Measurements from ENCODE around the gene ZC3H8.
A peak's percentile ranks its signal among the peaks of the same experiment; 100 is the strongest.

The ZC3H8 gene

GRCh38 chr2:112276954-112277353, 22.1 kb upstream of the ZC3H8 start:
- Histone ChIP-seq H3K4me3 (ENCODE audit: low read length in 2 of 2) (peak overlapping the region in 1 of 2 donors; percentile 98), H3K14ac (ENCODE audit: low read length) (no peak overlapping the region), H3K36me3 (replicated peaks in 1 of 2; ENCODE audit: control insufficient read depth in 2 of 2, insufficient read depth in 2 of 2, low read length in 2 of 2) (no peaks in the 10 kb centered on the region), H2BK120ac (ENCODE audit: low read depth, low read length) (no peak overlapping the region), H2BK12ac (ENCODE audit: low read length) (no peak overlapping the region), H2BK5ac (ENCODE audit: low read length) (no peak overlapping the region), H2AFZ (ENCODE audit: low read length) (no peak overlapping the region), H3K4me1 (ENCODE audit: control insufficient read depth in 2 of 2, insufficient read depth in 1 of 2, low read depth in 1 of 2, low read length in 2 of 2) (peaks cover 0 to 6% of the 10 kb centered on the region in 2 donors), H3K27ac (replicated peaks; ENCODE audit: low read length) (no peak overlapping the region), H4K91ac (ENCODE audit: low read depth, low read length, poor library complexity) (no peak overlapping the region), H2BK15ac (ENCODE audit: low read length) (no peak overlapping the region), H2AK5ac (ENCODE audit: low read depth, low read length) (no peak overlapping the region), H4K8ac (ENCODE audit: low read depth, low read length) (no peak overlapping the region), H3K9ac (ENCODE audit: low read depth, low read length, poor library complexity) (no peak overlapping the region), H3K23ac (ENCODE audit: low read depth, low read length, poor library complexity) (no peak overlapping the region), H3K9me3 (replicated peaks in 1 of 2; ENCODE audit: control insufficient read depth in 2 of 2, insufficient read depth in 1 of 2, low read depth in 1 of 2, low read length in 2 of 2) (no peaks in the 10 kb centered on the region), H3K27me3 (ENCODE audit: control insufficient read depth in 3 of 3, insufficient read depth in 3 of 3, low read depth in 1 of 3, low read length in 3 of 3) (no peaks in the 10 kb centered on the region), H3K79me1 (ENCODE audit: low read depth, low read length) (no peaks in the 10 kb centered on the region), H3K18ac (ENCODE audit: low read length) (no peak overlapping the region), H3K4ac (ENCODE audit: low read length) (no peak overlapping the region), H3K4me2 (ENCODE audit: insufficient read depth, low read length, poor library complexity, severe bottlenecking) (no peak overlapping the region)
- no peak for DNase-seq (ENCODE audit: low spot score)
- no CpG with 5 or more reads among the region's 5 CpGs for WGBS, 2 donors (ENCODE audit: extremely low coverage in 2 of 2, insufficient read length in 2 of 2, insufficient replicate concordance in 1 of 2)

GRCh38 chr2:112275887-112276773, 21.3 kb upstream of the ZC3H8 start:
- Histone ChIP-seq H3K14ac (ENCODE audit: low read length) (peak overlapping the region; percentile 100), H3K27me3 (ENCODE audit: control insufficient read depth in 3 of 3, insufficient read depth in 3 of 3, low read depth in 1 of 3, low read length in 3 of 3) (no peaks in the 10 kb centered on the region), H2BK15ac (ENCODE audit: low read length) (peak overlapping the region; percentile 81), H2BK12ac (ENCODE audit: low read length) (no peak overlapping the region), H3K27ac (replicated peaks; ENCODE audit: low read length) (peak overlapping the region; percentile 100), H3K4ac (ENCODE audit: low read length) (peak overlapping the region; percentile 100), H3K4me1 (ENCODE audit: control insufficient read depth in 2 of 2, insufficient read depth in 1 of 2, low read depth in 1 of 2, low read length in 2 of 2) (peaks cover 0 to 6% of the 10 kb centered on the region in 2 donors), H2AFZ (ENCODE audit: low read length) (peak overlapping the region; percentile 92), H2BK120ac (ENCODE audit: low read depth, low read length) (peak overlapping the region; percentile 89), H2BK5ac (ENCODE audit: low read length) (peak overlapping the region; percentile 99), H3K9me3 (replicated peaks in 1 of 2; ENCODE audit: control insufficient read depth in 2 of 2, insufficient read depth in 1 of 2, low read depth in 1 of 2, low read length in 2 of 2) (no peaks in the 10 kb centered on the region), H4K91ac (ENCODE audit: low read depth, low read length, poor library complexity) (no peak overlapping the region), H3K9ac (ENCODE audit: low read depth, low read length, poor library complexity) (peak overlapping the region; percentile 100), H3K4me3 (ENCODE audit: low read length in 2 of 2) (peak overlapping the region; percentile 96 to 98), H3K36me3 (replicated peaks in 1 of 2; ENCODE audit: control insufficient read depth in 2 of 2, insufficient read depth in 2 of 2, low read length in 2 of 2) (no peaks in the 10 kb centered on the region), H3K4me2 (ENCODE audit: insufficient read depth, low read length, poor library complexity, severe bottlenecking) (peak overlapping the region; percentile 86), H3K18ac (ENCODE audit: low read length) (peak overlapping the region; percentile 100), H3K79me1 (ENCODE audit: low read depth, low read length) (no peaks in the 10 kb centered on the region), H2AK5ac (ENCODE audit: low read depth, low read length) (peak overlapping the region; percentile 100), H3K23ac (ENCODE audit: low read depth, low read length, poor library complexity) (peak overlapping the region; percentile 100), H4K8ac (ENCODE audit: low read depth, low read length) (peak overlapping the region; percentile 100)
- no CpG with 5 or more reads among the region's 66 CpGs for WGBS, 2 donors (ENCODE audit: extremely low coverage in 2 of 2, insufficient read length in 2 of 2, insufficient replicate concordance in 1 of 2)
- peak; percentile 79 for DNase-seq (ENCODE audit: low spot score)

GRCh38 chr2:112275311-112275886, 20.6 kb upstream of the ZC3H8 start, which contains the start of gene ZC3H6:
ZC3H6 (plus strand) TSS chr2:112275597; CDS start chr2:112275995, 398 bp downstream.
- peak within 1 kb of the TSS; percentile 96 for H4K91ac ChIP-seq (ENCODE audit: low read depth, low read length, poor library complexity)
- peak within 1 kb of the TSS; percentile 100 for H3K14ac ChIP-seq (ENCODE audit: low read length)
- H2BK15ac ChIP-seq (ENCODE audit: low read length), result peak within 1 kb of the TSS; percentile 81
- H3K9ac ChIP-seq (ENCODE audit: low read depth, low read length, poor library complexity), result peak within 1 kb of the TSS; percentile 100
- H2BK120ac ChIP-seq (ENCODE audit: low read depth, low read length), result peak within 1 kb of the TSS; percentile 89
- H3K4me3 ChIP-seq (ENCODE audit: low read length in 2 of 2), result peak within 1 kb of the TSS; percentile 96 to 98
- peak within 1 kb of the TSS; percentile 100 for H4K8ac ChIP-seq (ENCODE audit: low read depth, low read length)
- peak within 1 kb of the TSS; percentile 100 for H3K18ac ChIP-seq (ENCODE audit: low read length)
- no peak within 1 kb of the TSS for H2BK12ac ChIP-seq (ENCODE audit: low read length)
- H3K36me3 ChIP-seq (replicated peaks in 1 of 2; ENCODE audit: control insufficient read depth in 2 of 2, insufficient read depth in 2 of 2, low read length in 2 of 2), result no peaks in the 10 kb centered on the region
- WGBS, 2 donors (ENCODE audit: extremely low coverage in 2 of 2, insufficient read length in 2 of 2, insufficient replicate concordance in 1 of 2), result no CpG with 5 or more reads among the region's 60 CpGs
- peak within 1 kb of the TSS; percentile 86 for H3K4me2 ChIP-seq (ENCODE audit: insufficient read depth, low read length, poor library complexity, severe bottlenecking)
- peak within 1 kb of the TSS; percentile 100 for H2AK5ac ChIP-seq (ENCODE audit: low read depth, low read length)
- peak within 1 kb of the TSS; percentile 100 for H3K23ac ChIP-seq (ENCODE audit: low read depth, low read length, poor library complexity)
- H3K4me1 ChIP-seq (ENCODE audit: control insufficient read depth in 2 of 2, insufficient read depth in 1 of 2, low read depth in 1 of 2, low read length in 2 of 2), result peaks cover 0 to 6% of the 10 kb centered on the region in 2 donors
- H2BK5ac ChIP-seq (ENCODE audit: low read length), result peak within 1 kb of the TSS; percentile 99
- peak; percentile 99 for DNase-seq (ENCODE audit: low spot score)
- peak within 1 kb of the TSS; percentile 92 for H2AFZ ChIP-seq (ENCODE audit: low read length)
- no peaks in the 10 kb centered on the region for H3K79me1 ChIP-seq (ENCODE audit: low read depth, low read length)
- H3K27ac ChIP-seq (replicated peaks; ENCODE audit: low read length), result peak within 1 kb of the TSS; percentile 100
- H3K27me3 ChIP-seq (ENCODE audit: control insufficient read depth in 3 of 3, insufficient read depth in 3 of 3, low read depth in 1 of 3, low read length in 3 of 3), result no peaks in the 10 kb centered on the region
- no peaks in the 10 kb centered on the region for H3K9me3 ChIP-seq (replicated peaks in 1 of 2; ENCODE audit: control insufficient read depth in 2 of 2, insufficient read depth in 1 of 2, low read depth in 1 of 2, low read length in 2 of 2)
- H3K4ac ChIP-seq (ENCODE audit: low read length), result peak within 1 kb of the TSS; percentile 100

GRCh38 chr2:112273349-112273748, 18.5 kb upstream of the ZC3H8 start:
- H3K27ac ChIP-seq (replicated peaks; ENCODE audit: low read length), result peak overlapping the region; percentile 33
- H3K14ac ChIP-seq (ENCODE audit: low read length), result no peak overlapping the region
- H3K4ac ChIP-seq (ENCODE audit: low read length), result no peak overlapping the region
- no peaks in the 10 kb centered on the region for H3K79me1 ChIP-seq (ENCODE audit: low read depth, low read length)
- H3K18ac ChIP-seq (ENCODE audit: low read length), result no peak overlapping the region
- no peak overlapping the region for H2AFZ ChIP-seq (ENCODE audit: low read length)
- no peak for DNase-seq (ENCODE audit: low spot score)
- no peak overlapping the region for H2BK120ac ChIP-seq (ENCODE audit: low read depth, low read length)
- no peak overlapping the region for H4K91ac ChIP-seq (ENCODE audit: low read depth, low read length, poor library complexity)
- no peak overlapping the region for H3K4me3 ChIP-seq (ENCODE audit: low read length in 2 of 2)
- no CpG with 5 or more reads among the region's 5 CpGs for WGBS, 2 donors (ENCODE audit: extremely low coverage in 2 of 2, insufficient read length in 2 of 2, insufficient replicate concordance in 1 of 2)
- no peak overlapping the region for H2BK15ac ChIP-seq (ENCODE audit: low read length)
- H3K4me1 ChIP-seq (ENCODE audit: control insufficient read depth in 2 of 2, insufficient read depth in 1 of 2, low read depth in 1 of 2, low read length in 2 of 2), result peaks cover 0 to 6% of the 10 kb centered on the region in 2 donors
- no peak overlapping the region for H3K23ac ChIP-seq (ENCODE audit: low read depth, low read length, poor library complexity)
- H2BK5ac ChIP-seq (ENCODE audit: low read length), result no peak overlapping the region
- H3K27me3 ChIP-seq (ENCODE audit: control insufficient read depth in 3 of 3, insufficient read depth in 3 of 3, low read depth in 1 of 3, low read length in 3 of 3), result no peaks in the 10 kb centered on the region
- no peak overlapping the region for H2BK12ac ChIP-seq (ENCODE audit: low read length)
- H3K36me3 ChIP-seq (replicated peaks in 1 of 2; ENCODE audit: control insufficient read depth in 2 of 2, insufficient read depth in 2 of 2, low read length in 2 of 2), result no peaks in the 10 kb centered on the region
- no peak overlapping the region for H3K4me2 ChIP-seq (ENCODE audit: insufficient read depth, low read length, poor library complexity, severe bottlenecking)
- H3K9me3 ChIP-seq (replicated peaks in 1 of 2; ENCODE audit: control insufficient read depth in 2 of 2, insufficient read depth in 1 of 2, low read depth in 1 of 2, low read length in 2 of 2), result peaks cover 4 to 5% of the 10 kb centered on the region in 2 donors
- no peak overlapping the region for H4K8ac ChIP-seq (ENCODE audit: low read depth, low read length)
- no peak overlapping the region for H2AK5ac ChIP-seq (ENCODE audit: low read depth, low read length)
- no peak overlapping the region for H3K9ac ChIP-seq (ENCODE audit: low read depth, low read length, poor library complexity)

All from neuronal stem cell (in vitro differentiated cells).